ENCODE measurements around the gene DPH1.

Gene DPH1

GRCh38 chr17:1997289-1997926 is 32.5 kb upstream of the DPH1 start:
- Histone ChIP-seq H3K27ac (ENCODE audit: low read length) (no peak overlapping the region), H3K9ac (ENCODE audit: low read length) (no peak overlapping the region), H3K4me3 (ENCODE audit: low read length) (no peak overlapping the region), H3K4me2 (ENCODE audit: low read length) (no peak overlapping the region), H3K4me1 (ENCODE audit: low read length) (no peaks in the 10 kb centered on the region), H3K79me2 (ENCODE audit: low read length) (no peaks in the 10 kb centered on the region), H3K9me3 (ENCODE audit: insufficient read depth, low read length) (no peaks in the 10 kb centered on the region), H3K27me3 (ENCODE audit: low read depth, low read length) (no peaks in the 10 kb centered on the region), H3K36me3 (replicated peaks; ENCODE audit: low read depth, low read length) (no peaks in the 10 kb centered on the region), H4K20me1 (ENCODE audit: insufficient read depth, low read length) (no peaks in the 10 kb centered on the region), H2AFZ (ENCODE audit: low read depth, low read length) (no peak overlapping the region)
- TF ChIP-seq, protein P1, sequence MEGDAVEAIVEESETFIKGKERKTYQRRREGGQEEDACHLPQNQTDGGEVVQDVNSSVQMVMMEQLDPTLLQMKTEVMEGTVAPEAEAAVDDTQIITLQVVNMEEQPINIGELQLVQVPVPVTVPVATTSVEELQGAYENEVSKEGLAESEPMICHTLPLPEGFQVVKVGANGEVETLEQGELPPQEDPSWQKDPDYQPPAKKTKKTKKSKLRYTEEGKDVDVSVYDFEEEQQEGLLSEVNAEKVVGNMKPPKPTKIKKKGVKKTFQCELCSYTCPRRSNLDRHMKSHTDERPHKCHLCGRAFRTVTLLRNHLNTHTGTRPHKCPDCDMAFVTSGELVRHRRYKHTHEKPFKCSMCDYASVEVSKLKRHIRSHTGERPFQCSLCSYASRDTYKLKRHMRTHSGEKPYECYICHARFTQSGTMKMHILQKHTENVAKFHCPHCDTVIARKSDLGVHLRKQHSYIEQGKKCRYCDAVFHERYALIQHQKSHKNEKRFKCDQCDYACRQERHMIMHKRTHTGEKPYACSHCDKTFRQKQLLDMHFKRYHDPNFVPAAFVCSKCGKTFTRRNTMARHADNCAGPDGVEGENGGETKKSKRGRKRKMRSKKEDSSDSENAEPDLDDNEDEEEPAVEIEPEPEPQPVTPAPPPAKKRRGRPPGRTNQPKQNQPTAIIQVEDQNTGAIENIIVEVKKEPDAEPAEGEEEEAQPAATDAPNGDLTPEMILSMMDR (IDR thresholded peaks at IDR 0.05; ENCODE audit: low read depth, low read length) = no peak
- TF ChIP-seq EZH2phosphoT487 (IDR thresholded peaks at IDR 0.05; ENCODE audit: low read depth) = no peak

DNA sequence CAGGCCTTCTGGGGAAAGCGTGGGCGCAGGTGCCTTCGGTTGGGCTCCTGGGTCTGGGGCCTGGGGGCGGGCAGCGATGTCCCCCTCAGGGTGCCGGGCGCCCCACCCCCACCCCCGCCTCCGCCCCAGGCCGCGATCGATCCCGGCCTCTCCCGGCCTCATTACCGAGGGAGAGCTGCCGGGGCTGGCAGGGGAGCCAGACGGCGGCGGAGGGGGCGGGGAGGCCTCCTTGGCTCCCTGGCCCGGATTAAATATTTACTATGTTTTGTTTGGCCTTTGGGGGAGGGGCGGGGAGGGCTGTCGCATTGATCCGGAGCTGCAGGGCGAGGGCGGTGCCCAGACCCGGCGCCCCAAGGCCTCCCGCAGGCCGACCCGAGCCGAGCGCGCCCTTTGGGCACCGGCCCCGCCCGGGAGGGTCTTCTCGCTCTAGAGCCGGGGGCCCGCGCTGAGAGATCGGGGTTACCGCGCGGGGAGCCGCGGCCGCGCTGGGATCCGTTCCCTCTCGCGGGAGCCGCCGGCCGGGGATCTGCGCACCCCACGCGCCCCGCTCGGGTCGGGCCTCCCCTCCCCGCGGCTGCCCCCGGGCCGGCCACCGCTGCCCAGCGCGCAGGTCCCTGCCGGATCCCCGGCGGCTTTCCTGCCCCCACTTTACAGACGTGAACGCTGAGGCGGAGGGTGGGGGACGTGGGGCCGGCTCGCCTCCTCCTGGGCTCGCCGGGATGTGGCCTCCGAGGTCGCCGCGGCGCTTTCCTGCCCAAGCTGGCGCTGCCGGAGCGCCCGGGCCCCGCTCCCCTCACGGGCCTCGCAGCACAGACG is 31.8 kb upstream of the DPH1 start:
- Histone ChIP-seq H3K9ac (ENCODE audit: low read length) (no peak overlapping the region), H3K4me3 (ENCODE audit: low read length) (no peak overlapping the region), H2AFZ (ENCODE audit: low read depth, low read length) (no peak overlapping the region), H3K27me3 (ENCODE audit: low read depth, low read length) (no peaks in the 10 kb centered on the region), H4K20me1 (ENCODE audit: insufficient read depth, low read length) (no peaks in the 10 kb centered on the region), H3K4me1 (ENCODE audit: low read length) (no peaks in the 10 kb centered on the region), H3K27ac (ENCODE audit: low read length) (no peak overlapping the region), H3K9me3 (ENCODE audit: insufficient read depth, low read length) (no peaks in the 10 kb centered on the region), H3K79me2 (ENCODE audit: low read length) (no peaks in the 10 kb centered on the region), H3K36me3 (replicated peaks; ENCODE audit: low read depth, low read length) (no peaks in the 10 kb centered on the region), H3K4me2 (ENCODE audit: low read length) (no peak overlapping the region)
- TF ChIP-seq EZH2phosphoT487 (IDR thresholded peaks at IDR 0.05; ENCODE audit: low read depth) = no peak

- Histone ChIP-seq H3K9me3 (ENCODE audit: insufficient read depth, low read length) (no peaks in the 10 kb centered on the region), H3K79me2 (ENCODE audit: low read length) (no peaks in the 10 kb centered on the region), H3K27me3 (ENCODE audit: low read depth, low read length) (no peaks in the 10 kb centered on the region), H2AFZ (ENCODE audit: low read depth, low read length) (no peak overlapping the region), H3K36me3 (replicated peaks; ENCODE audit: low read depth, low read length) (no peaks in the 10 kb centered on the region), H3K4me3 (ENCODE audit: low read length) (no peak overlapping the region), H3K27ac (ENCODE audit: low read length) (no peak overlapping the region), H3K4me2 (ENCODE audit: low read length) (no peak overlapping the region), H3K4me1 (ENCODE audit: low read length) (no peaks in the 10 kb centered on the region), H3K9ac (ENCODE audit: low read length) (no peak overlapping the region), H4K20me1 (ENCODE audit: insufficient read depth, low read length) (no peaks in the 10 kb centered on the region)
- TF ChIP-seq EZH2phosphoT487 (IDR thresholded peaks at IDR 0.05; ENCODE audit: low read depth) = no peak
- TF ChIP-seq, protein P1 (IDR thresholded peaks at IDR 0.05; ENCODE audit: low read depth, low read length) = no peak
Observed at GRCh38 chr17:1999557-2000251, 30.2 kb upstream of the DPH1 start.

- H3K4me3 ChIP-seq (ENCODE audit: low read length) = no peak overlapping the region
- H3K36me3 ChIP-seq (replicated peaks; ENCODE audit: low read depth, low read length) = no peaks in the 10 kb centered on the region
- no peaks in the 10 kb centered on the region for H3K4me1 ChIP-seq (ENCODE audit: low read length)
- H3K4me2 ChIP-seq (ENCODE audit: low read length) = no peak overlapping the region
- no peak for TF ChIP-seq EZH2phosphoT487 (IDR thresholded peaks at IDR 0.05; ENCODE audit: low read depth)
- TF ChIP-seq, protein P1 (IDR thresholded peaks at IDR 0.05; ENCODE audit: low read depth, low read length) = no peak
- H2AFZ ChIP-seq (ENCODE audit: low read depth, low read length) = no peak overlapping the region
- H3K27ac ChIP-seq (ENCODE audit: low read length) = no peak overlapping the region
- H3K27me3 ChIP-seq (ENCODE audit: low read depth, low read length) = no peaks in the 10 kb centered on the region
- no peaks in the 10 kb centered on the region for H3K9me3 ChIP-seq (ENCODE audit: insufficient read depth, low read length)
- H3K9ac ChIP-seq (ENCODE audit: low read length) = no peak overlapping the region
- H3K79me2 ChIP-seq (ENCODE audit: low read length) = no peaks in the 10 kb centered on the region
- no peaks in the 10 kb centered on the region for H4K20me1 ChIP-seq (ENCODE audit: insufficient read depth, low read length)
Observed at GRCh38 chr17:2002767-2003329, 27.1 kb upstream of the DPH1 start.
